Inflammatory macrophage treated with lipopolysaccharide for 1 hour (primary cell): ENCODE results near the gene LRRC9.
"Not testable (repeated sequence)": the region's sequence is repeated elsewhere in the genome, so short reads cannot be mapped to it uniquely, and the experiment has no call there.

Experiments used
- DNase-seq, 2 donors: peaks; one replicate each; pipeline ENCODE4 v3.0.0-alpha.2; 2020 to 2022

The LRRC9 gene

DNA sequence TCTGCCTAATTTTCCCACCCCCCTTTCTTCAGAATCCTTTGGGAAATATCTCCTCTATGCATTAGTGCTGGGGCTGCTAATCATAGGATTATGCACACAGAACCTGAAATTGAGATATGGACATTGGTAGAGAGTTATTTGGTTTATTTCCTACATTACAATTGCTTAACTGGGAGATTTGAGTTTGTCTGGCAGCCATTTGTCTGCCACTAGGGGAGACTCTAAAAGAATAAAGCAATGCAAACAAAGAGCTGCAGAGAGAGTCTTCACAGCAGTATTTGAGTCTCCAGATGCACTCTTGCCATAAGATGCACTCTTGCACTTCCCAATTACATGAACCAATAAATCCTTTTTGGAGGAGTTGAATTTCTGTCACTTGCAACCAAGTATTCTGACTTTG, 159.8 kb downstream of the LRRC9 start:
- DNase-seq, result no peak

GRCh38 chr14:60085085-60085484, 165.1 kb downstream of the LRRC9 start:
- DNase-seq, result no peak

GRCh38 chr14:60085693-60086092, 165.7 kb downstream of the LRRC9 start:
- no peak for DNase-seq

DNA sequence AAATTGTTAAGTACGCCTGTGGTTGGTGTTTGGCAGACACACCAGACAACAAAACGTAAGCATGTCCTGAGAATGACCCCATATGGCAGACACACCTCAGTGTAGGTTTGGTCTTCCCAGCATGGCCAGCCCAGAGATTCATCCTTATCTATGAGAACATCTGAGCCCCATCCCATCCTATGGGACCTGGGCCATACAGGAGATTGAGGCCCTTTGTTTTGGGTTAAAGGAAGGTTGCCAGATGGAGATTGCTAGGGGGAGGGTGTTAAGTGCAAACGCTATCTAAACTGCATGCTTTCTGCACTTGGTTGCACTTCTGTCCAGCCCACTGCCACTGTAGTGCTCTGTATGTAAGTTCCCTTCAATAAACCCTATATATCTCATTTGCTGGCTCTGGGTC, 167.7 kb downstream of the LRRC9 start:
- no peak for DNase-seq

DNA sequence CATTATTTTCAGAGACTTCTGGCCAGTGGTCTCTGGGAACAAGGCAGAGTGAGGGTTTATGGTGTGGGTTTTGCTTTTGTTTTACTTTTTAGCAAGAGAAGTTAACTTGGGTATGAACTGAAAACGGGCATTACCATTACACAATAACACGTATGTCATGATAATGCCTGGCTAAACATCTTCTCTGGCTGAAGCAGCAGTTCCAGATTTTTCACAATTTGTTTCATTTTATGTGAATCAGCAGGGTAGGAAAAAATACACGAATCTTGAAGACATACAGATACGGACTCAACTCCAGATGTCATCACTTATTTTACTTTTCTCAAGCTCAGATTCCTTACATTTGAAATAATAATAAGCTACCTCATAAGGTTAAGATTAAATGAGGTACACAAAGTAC, 169.3 kb downstream of the LRRC9 start:
- no peak for DNase-seq

DNA sequence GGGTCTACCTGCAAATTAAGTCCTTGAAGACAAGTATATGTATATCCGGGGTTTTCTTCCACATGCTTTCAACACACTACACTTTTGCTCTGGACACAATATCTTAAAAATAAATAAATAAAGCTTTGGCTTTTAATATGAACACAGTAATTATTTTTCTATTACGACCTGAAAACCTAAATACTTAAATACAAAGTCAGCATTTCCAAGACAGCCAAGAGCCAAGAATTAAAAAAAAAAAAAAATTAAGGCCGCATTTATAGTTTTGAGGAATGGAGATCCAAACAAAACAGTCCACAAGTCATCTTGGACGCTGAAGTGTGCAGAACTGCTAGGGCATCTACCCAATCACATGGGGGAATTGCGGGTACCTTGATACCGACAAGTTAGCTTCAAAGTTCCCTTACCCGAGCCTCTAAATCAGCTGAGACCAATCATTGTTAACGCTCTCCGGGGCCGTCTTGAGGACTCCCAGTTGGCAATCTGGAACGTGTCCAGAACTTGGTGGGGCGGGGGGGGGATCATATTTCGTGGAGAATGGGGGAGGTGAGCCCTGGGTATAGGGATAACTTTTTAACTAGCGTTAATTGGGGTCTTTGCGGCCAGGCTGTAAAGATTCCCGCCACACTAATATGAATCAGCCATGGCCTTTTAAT, 171.0 kb downstream of the LRRC9 start:
- DNase-seq, result peak in 1 of 2 donors; percentile 25

DNA sequence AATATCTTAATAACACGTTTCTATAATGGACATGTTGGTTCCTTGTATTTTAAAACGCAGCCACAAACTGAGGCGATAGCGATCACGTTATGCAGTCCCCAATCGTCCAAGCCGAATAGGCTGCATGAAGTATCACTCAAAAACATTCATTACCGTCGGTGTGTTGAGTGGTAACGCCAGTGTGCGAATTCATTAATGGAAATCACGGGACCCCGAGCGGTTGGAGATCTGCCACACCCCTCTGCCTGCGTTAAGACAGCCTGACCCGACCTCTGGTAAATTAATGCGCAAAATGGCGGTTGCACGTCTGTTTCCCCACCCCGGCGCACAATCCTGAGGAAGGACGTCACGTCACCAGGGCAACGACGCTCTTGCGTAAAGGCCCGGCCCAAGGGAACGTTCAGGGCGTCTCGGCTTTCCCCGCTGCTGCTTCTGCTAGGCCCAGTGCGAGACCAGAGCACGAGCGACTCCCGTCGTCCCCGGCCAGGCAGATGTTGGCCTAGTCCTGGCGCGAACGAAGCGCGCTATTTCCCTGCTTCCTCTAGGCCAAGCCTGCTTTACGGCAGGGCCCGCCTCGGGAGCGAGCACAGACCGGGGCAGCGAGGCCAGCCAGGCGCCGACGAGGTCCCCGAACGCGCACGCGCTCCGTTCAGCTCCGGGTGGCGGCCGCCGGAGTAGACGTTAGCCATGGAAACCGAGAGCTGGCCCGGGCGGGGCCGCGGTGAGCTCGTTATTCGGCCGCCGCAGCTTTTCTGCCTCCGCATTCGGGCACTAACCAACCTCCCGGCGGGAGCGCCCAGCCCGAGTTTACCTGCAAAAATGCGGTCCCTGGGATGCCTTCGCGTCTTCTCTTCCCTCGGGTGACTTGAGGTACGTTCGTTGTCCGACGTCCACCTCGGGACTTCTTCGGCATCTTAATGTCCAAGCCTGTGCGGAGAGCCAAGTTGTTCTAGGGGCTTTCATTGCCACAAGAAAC, 171.9 kb downstream of the LRRC9 start, which contains the start of gene PCNX4:
PCNX4 (plus strand) TSS at position 374 of the 976 bp plus-strand sequence. CDS start 15,716 bp downstream, outside the sequence.
- peak; percentile 97 to 98 for DNase-seq

- DNase-seq, result peak in 1 of 2 donors; percentile 33
Observed at GRCh38 chr14:60092526-60092920, 172.6 kb downstream of the LRRC9 start.

DNA sequence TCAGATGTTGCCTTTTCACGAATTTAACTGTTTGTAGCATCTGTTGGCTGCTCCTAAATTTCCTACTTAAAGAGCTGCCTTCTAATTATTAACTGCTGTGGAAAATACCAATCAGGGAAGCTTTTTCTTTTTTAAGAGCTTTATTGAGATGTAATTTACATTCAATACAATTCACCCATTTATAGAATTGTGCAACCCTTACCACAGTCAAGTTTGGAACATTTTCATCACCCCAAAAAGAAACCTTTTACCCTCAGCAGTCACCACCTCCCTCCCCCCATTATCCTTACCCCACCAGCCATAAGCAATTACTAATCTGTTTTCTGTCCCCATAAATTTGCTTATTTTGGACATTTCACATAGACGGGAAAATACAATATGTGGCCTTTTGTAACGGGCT, 173.1 kb downstream of the LRRC9 start:
- DNase-seq, result peak in 1 of 2 donors; percentile 19

- peak in 1 of 2 donors; percentile 11 for DNase-seq
Observed at GRCh38 chr14:60093606-60094005, 173.7 kb downstream of the LRRC9 start.

DNA sequence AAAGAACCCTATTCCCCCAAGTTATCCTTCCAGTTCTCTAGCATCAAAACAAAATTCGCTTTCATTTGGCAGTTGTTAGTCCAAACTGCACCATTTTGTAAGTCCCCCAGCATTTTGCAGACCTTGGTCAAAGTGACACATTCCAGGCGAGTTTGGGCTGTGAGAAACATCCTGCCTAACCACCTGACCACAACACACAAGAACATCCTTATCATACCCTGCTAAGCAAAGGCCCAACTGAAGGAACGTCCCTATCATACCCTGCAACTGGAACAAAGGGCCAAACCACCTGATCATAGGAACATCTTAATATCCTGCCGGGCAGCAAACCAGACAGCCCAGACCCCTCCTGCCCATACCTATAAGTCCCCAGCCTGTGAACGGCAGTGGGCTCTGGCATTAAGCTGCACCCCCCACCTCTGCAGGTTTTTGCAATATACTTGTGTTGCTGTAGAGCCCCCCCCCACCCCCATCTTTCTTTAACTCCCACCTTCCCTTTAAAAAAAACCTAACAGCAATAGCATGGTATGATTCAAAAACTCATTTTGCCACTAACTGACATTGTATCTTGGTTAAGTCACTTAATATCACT, 174.5 kb downstream of the LRRC9 start:
- no peak for DNase-seq

GRCh38 chr14:60095231-60095630, 175.3 kb downstream of the LRRC9 start:
- no peak for DNase-seq

GRCh38 chr14:60095781-60096450, 176.0 kb downstream of the LRRC9 start:
- DNase-seq, result no peak

GRCh38 chr14:60097974-60098373, 178.0 kb downstream of the LRRC9 start:
- DNase-seq, result no peak

DNA sequence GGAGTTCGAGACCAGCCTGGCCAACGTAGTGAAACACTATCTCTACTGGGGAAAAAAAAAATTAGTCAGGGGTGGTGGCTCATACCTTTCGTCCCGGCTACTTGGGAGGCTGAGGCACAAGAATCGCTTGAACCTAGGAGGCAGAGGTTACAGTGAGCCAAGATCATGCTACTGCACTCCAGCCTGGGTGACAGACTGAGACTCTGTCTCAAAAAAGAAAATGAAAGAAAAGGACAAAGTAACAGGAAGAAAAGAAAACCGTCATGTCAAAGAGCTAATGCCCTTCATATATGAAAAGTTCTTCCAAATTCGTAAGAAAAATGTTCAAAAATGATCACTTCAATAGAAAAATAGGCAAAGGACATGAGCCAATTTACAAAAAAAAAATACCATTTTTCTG, 179.9 kb downstream of the LRRC9 start:
- DNase-seq, result not testable (repeated sequence)

- DNase-seq, result no peak
Observed at GRCh38 chr14:60101786-60102185, 181.8 kb downstream of the LRRC9 start.

- DNase-seq, result peak; percentile 51 to 61
Observed at GRCh38 chr14:60102389-60102788, 182.4 kb downstream of the LRRC9 start.

GRCh38 chr14:60106339-60106738, 186.4 kb downstream of the LRRC9 start:
- peak; percentile 55 to 75 for DNase-seq

DNA sequence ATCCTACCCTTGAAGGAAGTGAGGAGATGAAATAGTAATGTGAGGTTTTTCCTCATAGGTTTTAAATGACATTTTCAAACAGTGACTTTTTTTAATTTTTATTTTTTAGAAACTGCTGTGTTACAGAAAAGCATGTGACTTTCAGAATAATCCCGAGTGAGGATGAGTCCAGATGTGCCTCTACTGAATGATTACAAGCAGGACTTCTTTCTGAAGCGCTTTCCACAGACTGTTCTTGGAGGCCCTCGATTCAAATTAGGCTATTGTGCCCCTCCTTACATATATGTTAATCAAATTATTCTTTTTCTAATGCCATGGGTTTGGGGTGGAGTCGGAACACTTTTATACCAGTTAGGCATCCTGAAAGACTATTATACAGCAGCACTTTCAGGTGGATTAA, 187.5 kb downstream of the LRRC9 start:
- DNase-seq, result no peak

GRCh38 chr14:60111732-60112131, 191.8 kb downstream of the LRRC9 start:
- DNase-seq, result no peak
